ENCODE results near the gene ZNF385C.

Gene ZNF385C

DNA sequence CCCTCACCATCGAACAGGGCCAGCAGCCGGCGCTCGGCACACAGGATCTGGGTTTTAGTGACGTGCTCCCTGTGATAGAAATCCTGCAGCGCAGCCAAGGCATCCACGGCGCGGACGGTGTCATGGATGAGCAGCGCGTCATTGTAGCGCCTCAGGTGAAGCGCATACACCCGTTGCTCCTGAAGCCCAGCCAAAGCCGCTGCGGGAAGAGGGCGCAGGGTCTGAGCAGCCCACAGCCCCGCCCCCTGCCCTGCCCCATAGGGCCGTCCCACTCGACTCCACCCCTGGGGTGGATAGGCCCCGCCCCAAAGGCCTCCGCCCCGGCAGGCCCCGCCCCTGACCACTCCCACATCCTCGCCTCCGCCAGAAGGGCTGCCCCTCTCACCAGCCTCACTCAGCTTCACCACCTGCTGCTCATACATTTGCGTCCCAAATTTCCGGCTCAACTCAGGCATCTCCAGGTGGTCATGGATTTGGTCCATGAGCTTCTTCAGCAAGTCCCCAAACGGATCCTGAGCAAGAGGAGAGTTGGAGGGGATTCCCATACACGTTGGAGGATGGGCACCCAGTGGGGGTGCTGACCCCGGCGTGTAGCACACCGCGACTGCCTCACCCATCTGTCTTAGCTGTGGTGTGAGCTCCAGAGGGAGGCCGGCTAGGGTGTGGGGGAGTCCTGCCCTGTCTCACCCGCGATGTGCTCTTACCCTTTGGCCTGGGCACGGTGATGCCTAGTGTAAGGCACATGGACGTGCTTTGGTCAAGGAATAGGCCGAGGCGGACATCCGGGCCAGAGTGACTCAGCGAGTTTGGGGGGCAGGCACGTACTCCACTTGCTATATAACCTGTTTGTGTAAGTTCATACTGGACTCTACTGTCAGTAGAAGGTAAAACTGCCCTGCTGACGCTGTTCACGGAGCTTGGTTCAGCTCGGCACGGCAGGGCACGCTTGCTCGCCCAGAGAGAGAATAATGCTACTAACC lies 9.6 kb upstream of the ZNF385C start:
- peak; percentile 88 for DNase-seq (ENCODE audit: low spot score)

DNA sequence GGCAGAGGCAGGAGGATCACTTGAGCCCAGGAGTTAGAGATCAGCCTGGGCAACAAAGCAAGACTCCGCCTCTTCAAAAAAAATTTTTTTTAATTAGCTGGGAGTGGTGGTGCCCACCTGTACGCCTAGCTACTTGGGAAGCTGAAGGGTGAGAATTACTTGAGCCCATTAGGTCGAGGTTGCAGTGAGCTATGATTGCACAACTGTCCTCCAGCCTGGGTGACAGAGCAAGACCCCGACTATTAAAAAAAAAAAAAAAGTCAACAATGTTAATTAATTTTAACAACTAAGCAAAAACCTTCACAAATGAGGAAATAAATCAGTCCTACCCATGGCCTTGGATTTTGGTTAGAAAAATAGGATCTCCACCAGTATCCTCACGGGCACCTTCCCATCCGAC lies 8.9 kb upstream of the ZNF385C start:
- DNase-seq (ENCODE audit: low spot score): no peak

DNA sequence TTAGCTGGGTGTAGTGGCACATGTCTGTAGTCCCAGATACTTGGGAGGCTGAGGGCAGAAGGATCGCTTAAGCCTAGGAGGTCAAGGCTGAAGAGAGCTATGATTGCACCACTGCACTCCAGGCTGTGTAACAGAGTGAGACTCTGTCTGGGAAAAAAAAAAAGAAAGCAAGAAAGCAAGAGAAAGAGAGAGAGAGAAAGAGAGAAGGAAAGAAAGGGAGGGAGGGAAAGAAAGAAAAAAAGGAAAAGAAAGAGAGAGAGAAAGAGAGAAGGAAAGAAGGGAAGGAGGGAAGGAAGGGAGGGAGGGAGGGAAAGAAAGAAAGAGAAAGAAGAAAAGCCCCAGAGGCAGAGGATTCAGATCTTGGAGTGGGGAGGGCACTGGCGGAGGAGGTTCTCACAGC lies 7.7 kb upstream of the ZNF385C start:
- no peak for DNase-seq (ENCODE audit: low spot score)

DNA sequence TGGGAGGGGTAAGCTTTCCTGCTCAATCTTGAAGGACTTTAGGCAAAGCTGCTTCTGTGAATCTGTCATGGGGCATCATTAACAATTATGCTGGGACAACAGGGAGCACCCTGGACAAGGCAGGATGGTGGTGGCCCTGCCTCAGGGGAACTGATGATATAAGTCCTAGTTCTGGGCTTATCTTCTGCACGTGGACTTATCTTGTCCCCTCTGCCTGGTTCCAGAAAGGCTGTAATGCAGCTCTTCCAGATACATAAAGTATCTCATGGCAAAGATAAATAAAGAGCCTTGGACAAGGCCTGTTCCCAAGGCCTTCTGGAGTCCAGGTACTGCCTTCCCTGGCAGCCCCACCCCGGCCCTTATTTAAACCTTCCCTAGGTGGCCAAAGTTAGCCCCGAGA lies 6.0 kb upstream of the ZNF385C start:
- DNase-seq (ENCODE audit: low spot score): no peak

DNA sequence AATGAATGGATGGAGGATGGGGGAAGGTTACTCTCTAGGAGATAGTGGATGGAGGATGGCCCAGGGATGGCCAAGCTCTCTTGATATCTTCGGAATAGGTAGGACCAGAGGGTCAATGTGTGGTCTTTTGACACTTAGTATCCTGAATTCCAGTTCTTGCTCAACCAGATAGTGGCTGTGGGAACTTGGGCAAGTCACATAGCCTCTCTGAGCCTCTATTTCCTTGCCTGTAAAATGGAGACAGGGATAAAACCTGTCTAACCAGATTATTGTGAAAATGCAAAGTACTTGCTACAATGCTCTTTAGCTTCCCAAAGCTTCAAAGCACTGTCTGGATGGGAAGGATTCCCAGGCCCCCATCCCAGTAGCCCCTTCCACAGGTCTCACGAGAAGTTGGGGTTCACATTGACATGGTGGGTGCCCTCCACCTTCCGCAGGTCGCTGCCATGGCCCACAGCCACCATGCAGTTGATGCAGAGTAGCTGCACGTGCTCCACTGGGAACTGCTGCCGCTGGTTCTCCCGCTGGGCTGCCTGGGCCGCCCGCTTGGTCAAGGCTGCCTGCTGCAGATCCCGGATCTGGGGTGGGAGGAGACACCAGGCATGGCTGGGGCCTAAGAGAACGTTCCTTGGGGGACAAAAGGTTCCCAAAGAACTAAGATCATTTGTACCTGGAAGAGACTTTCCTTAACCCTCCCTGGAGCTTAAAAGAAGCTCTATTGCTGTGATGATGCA lies 5.1 kb upstream of the ZNF385C start:
- no peak for DNase-seq (ENCODE audit: low spot score)

DNA sequence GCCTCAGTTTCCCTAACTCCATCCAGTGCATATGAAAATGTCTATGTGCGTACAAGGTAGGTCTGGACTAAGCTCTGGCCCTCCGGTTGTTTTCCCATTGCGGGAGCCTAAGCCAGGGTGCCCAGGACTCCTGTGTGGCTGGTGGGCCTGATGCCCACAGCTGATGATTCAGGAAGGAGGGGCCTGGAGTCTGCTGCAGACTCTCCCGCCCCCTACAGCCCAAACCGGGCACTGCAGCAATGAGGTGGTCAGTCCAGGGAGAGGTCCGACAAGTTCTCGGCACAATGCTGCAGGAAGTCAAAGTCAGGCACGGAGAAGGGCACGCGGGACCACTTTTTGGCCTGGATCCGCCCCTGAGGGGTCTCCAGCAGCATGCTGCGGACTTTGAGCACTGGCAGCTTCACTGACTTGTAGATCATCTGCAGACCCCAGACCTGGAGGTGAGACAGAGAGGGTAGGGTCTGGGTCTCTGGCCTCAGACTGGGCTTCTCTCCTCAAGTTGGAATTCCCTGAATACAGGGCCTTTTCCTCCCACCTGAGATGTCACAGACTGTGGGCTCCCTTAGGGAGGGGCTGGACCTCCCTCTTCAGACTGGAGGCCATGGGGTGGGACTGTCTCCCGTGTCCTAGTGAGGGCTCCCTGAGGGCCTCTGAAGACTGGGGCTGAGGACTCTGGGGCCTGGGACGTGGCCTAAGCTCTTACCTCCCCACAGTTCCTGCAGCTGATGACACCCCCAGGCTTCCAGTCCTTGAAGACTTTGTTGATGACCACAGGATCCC lies 3.4 kb upstream of the ZNF385C start:
- DNase-seq (ENCODE audit: low spot score): peak; percentile 54

DNA sequence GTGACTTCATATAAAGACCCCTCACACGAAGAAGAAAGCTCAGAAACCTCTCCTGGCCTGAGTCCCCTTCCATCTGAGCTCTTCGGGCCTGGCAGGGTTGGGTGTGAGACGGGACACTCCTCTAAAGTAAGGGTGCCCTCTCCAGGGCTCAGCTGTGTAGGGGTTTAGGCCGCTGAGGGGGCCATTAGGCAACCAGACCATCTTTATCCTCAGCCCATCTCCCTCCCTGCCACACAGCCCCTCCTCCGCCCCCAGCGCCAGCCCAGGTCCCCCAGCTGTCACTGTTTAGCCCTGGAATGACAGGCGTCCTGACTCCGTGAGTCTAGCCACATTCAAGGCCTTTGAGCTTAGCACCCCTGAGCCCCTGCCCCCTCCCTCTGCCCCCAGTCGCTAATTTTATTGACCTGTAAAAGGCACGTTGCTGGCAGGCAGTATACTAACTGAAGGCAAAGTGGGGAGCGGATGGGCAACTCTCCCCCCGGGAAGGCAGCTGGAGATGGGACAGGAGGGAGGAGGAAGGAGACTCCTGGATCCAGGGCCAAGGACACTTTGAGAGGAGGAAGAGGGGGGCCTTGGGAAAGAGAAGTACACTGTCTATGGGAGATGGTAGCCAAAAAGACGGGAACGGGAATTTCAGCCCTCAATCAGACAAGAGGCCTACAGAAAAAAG lies 592 bp upstream of the ZNF385C start:
- no peak for DNase-seq (ENCODE audit: low spot score)

DNA sequence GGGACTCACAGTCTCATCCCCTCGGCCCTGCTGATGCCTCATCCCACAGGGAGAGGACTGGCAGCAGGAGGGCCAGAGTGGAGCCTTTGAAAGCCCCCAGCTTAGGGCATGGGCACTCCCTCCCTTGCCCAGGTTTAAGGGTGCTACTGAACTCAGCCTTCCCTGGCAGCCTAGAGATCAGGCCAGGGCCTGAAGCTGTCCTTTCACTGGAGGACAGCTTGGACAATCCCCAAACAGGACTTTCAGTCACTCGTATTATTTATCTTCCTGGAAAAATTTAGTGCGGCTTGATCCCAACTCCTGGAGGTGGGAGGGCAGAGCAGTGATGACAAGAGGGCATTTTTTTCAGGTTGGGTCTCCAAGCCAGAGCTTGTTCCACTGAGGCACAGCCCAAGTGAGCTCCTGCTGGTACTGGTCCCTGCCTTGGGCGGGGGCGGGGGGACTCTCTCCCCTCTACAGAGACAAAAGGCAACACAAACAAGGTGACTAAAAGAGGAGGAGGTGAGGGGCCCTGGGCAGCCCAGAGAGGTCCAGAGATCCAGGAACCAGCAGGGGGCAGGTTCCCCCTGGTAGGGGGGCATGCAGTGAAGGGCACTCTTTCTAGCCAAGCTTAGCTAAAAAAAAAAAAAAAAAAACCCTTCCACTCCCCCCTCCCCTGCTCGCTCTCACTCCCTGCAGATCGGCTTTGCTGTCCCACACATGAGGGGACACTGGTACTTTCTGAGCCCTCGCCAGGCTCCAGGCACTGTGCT lies 1.7 kb downstream of the ZNF385C start:
- DNase-seq (ENCODE audit: low spot score): no peak

DNA sequence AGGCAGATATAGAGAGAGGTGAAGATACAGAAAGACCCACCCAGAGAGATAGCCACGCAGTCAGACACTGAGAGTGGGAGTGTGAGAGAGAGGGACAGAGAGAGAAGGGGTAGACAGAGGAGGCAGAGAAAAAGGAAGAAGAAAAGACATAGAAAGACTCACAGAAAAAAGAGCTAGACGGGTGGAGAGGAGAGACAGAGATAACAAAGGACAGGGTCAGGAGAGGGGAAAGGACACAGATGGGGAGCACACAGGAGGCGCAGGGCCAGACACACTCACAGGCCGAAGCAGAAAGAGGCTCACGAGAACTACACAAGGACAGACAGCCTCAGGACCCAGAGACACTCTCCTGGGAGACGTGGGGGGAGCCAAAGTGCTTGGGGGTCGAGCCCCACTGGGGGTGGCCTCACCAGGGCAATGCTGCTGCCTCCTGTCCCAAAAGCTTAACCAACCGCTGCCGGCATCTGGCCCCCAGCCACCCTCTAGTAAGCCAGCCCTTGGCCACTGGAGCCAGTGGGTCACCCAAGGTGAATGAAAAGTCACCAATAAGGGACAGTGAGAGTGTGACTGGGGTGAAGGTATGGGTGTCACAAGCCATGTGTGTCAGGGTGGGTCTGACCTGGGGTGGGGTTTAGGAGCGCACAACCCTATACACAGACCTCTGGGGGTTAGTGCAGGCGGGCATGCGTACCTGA lies 3.8 kb downstream of the ZNF385C start:
- no peak for DNase-seq (ENCODE audit: low spot score)

DNA sequence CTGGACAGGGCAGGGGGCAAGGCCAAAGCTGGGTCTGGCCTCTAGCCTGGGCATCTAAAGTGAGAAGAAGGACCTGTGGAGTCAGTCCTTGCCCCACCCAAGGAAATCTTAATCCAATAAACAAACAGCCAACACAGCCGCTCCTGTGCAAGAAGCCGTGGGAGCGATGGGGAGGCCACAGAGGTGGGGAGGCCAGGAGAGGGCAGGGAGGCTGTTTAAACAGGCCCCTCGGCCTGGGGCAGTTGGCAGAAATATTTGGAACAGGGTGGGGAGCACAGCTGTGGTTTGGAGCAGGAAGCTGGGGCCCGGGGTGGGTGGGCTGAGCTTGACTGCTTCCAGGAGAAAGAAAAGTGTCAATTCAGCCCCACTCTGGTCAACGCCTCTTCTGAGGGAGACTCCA lies 5.3 kb downstream of the ZNF385C start:
- DNase-seq (ENCODE audit: low spot score): no peak

DNA sequence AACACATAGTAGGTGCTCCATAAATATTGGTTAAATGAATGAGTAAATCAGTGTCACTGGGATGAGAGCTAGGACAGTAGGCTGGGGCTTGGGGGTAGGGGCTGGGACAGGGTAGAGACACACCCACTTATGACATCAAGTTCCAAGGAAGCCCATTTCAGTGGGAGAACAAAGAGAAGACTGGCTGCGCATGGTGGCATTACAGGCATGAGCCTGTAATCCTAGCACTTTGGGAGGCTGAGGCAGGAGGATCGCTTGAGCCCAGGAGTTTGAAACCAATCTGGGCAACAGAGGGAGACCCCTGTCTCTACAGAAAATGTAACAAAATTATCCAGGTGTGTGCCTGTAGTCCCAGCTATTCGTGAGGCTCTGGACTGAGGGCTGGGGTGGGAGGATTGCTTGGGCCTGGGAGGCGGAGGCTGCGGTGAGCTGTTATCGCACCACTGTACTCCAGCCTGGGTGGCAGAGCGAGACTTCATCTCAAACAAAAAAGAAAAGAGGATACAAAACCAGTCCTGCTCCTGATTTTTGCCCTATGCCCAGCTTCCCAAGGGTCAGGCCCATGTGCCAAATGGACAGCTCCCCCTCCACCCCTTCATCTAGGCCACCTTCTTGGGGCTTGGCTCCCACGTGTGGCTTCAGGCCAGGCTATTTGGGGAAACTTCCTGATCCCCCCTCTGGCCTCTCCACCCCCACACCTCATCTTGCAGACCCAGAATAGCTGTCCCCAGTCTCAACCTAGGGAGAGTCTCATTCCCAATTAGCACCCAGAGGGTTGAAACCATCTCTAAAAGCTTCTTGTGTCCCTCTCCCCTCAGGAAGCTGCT lies 7.1 kb downstream of the ZNF385C start:
- DNase-seq (ENCODE audit: low spot score): no peak

DNA sequence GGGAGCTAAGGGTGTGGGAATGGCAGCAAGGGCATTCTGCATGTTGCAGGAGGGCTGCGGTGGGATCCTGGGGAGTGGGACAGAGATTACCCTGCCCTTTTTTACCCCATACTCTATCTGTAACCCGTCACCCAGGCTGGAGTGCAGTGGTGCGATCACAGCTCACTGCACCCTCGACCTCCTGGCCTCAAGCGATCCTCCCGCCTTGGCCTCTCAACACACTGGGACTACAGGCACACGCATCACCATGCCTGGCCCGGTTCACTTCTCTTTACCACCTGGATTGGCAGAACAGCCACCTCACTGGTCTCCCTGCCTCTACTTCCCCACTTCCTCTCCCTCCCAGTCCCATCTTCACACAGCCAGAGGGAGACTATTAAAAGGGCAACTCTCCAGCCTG lies 9.5 kb downstream of the ZNF385C start:
- no peak for DNase-seq (ENCODE audit: low spot score)

DNA sequence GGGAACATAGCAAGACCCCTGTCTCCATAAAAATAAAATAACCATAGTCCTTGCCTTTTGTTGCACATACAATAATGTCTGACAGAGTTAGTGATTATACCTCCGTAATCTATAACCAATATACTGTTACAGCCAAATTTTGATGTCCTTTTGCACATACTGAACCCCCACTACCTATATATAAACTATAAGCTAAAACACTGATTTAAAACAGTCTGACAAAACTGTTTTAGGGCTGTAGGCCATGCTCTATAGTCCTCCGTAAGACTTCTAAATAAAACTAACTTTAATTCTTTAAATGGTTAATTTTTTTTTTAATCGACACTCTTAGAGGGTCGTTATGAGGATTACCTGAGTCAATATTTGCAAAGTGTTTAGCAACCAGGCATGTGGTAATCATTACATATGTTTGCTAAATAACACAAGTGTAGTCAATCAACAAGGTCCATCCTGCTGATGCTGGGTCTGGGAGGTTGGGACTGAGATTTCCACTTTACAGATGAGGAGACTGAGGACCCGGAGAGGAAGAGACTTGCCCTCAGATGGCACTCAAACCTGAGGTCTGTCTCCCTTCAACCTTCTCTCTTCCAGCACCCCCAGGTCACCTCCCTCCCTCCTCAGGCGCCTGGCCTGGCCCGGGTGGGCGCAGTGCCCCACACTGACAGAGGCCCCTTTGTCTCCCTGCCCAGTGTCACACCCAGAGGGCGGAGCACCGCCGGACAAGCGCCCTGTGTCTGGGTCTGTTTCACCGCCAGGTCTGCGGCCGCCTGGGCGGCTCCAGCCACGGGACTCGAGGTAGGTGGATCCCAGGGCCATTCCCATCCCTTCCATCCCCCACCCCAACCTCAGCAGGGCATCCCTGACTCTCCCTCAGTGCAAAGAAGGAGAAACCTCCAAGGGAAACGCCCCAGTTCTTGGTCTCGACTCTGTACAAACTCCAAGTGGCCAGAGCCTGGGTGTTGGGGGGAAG lies 10.3 kb downstream of the ZNF385C start:
- no peak for DNase-seq (ENCODE audit: low spot score)

DNA sequence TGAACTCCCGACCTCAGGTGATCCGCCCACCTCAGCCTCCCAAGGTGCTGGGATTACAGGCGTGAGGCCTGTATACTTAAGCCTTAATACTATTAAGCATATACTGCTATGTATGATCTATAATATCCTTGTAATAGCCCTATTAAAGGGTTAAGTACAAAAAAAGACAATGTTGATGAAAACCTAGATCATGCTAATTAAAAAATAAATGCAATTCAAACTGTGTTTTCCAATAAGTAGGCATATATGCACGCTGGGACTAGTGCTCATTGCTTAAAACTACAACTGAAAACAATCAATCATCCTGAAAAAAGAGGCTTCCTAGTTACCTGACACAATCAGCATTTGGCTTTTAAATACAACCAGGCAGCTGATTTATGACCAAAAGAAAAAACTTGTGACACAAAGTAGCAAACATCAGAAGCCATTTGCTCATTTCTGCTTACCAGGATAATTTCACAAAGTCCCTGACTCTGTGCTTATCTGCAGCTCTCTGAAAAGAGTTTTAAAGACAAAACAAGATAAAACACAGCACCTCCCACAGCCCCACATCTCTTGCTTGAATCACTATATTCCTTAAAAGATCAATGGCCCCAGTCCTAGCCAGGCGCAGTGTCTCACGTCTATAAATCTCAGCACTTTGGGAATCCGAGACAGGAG lies 11.1 kb downstream of the ZNF385C start:
- no peak for DNase-seq (ENCODE audit: low spot score)

DNA sequence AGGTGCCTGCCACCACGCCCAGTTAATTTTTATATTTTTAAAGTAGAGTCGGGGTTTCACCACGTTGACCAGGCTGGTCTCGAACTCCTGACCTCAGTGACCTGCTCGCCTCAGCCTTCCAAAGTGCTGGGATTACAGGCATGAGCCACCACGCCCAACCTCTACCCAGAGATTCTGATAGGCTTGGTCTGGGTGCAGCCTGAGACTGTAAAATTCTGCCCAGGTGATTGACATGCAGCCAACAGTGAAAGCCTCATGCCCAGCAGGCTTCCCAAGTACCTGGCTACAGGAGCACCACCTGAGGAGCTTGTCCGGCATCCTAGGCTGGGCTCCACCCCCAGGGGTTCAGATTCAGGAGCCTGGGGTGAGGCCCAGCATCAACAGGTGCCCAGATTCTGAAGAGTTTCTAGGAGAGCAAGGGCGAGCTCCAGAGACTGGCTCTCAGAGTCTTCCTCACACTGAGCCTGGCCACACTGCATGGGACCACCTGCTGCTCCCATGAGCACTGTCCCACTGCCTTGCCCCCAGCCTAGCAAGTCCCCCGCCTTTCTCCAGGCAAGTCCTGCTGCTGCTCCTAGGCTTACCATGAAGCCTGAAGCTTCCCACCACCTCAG lies 16.6 kb downstream of the ZNF385C start:
- DNase-seq (ENCODE audit: low spot score): no peak

DNA sequence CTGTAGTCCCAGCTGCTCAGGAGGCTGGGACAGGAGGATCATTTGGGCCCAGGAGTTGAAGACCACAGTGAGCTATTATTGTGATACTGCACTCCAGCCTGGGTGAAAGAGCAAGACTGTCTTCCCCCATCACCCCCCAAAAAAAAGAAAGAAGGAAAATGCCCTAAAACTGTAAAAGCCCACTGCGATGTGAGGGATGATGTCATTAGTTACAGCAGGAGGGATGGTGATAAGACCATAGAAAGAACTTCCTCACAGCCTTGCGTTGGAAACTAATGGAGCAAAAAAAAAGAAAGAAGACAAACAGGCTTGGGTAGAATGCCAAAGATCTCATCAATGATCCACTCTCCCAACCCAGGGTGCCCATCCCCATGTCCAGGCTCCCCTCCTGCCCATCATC lies 18.7 kb downstream of the ZNF385C start:
- DNase-seq (ENCODE audit: low spot score): no peak

DNA sequence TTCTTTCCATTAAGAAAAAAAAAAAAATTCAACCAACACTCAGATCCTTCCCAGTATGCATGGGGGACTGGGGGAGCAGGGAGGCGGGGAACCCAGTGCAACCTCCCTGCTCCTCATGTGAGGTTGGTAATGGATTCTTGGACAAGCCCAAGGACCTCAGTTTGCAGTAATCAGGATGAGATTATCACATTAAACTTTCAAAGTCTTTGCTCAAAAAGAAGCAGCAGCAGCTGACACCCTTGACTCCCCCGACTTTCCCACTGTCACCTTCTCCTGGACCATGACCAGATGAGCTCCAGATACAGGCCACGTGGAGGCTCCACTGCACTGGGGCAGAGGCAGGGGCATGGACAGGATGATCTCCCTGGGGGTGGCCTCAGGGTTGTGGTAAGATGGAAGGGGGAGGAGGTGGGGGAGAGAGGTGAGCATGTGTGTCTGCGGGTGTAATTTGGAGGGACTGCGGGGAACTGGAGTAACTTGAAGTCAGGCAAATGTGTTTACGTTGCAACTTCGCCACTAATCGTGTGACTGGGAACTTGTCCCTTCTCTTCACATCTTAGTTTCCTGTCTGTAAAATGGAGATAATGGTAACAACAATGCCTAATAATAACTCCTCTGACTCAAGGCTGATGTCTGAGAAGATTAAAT lies 19.8 kb downstream of the ZNF385C start:
- DNase-seq (ENCODE audit: low spot score): no peak
